PC-3 (cell line): Measurements from ENCODE around the gene CAPZB. TPM values are rescaled to one million over a fixed set of nuclear protein-coding genes. Genes with fewer than 3 reads are reported as not detected.

Source experiments
- ATAC-seq: fragments of 200-7000 bp; cut with Tn5 transposase; 2 replicates; pipeline ENCODE4 v1.9.1; 2020; ENCODE audit warnings: mild to moderate bottlenecking, moderate library complexity
- BruUV-seq: library from RNA; stranded (reverse); fragments of 400-500 nt; replicated peaks from 2 replicates; lab custom pipeline; 2021; lab: Mats Ljungman, UMichigan
- CTCF ChIA-PET: fragments of 300-600 bp; sonication (Branson Sonifier 250); formaldehyde crosslinking; loops from one replicate; lab custom pipeline; 2022; ENCODE audit warnings: antibody characterized with exemption; lab: Charles Lee
- POLR2A ChIA-PET: fragments of 300-600 bp; sonication (Branson Sonifier 250); formaldehyde crosslinking; loops from one replicate; lab custom pipeline; 2022; ENCODE audit warnings: antibody characterized with exemption; ENCODE audit not compliant: unreplicated experiment; lab: Charles Lee
- DNase-seq: peaks from one replicate; pipeline ENCODE4 v3.0.0-alpha.2; 2015
- H2AFZ ChIP-seq: fragments of 300-600 bp; sonication (generic); 2 replicates; pipeline ENCODE4 v1.6.0; 2016; ENCODE audit warnings: antibody characterized with exemption, low read length
- H3F3A ChIP-seq: fragments of 300-600 bp; sonication (generic); one replicate; pipeline ENCODE4 v1.6.0; 2017; ENCODE audit warnings: antibody characterized with exemption, low read length, control low read depth, mild to moderate bottlenecking; ENCODE audit not compliant: unreplicated experiment
- H3K27ac ChIP-seq: fragments of 300-600 bp; sonication (generic); 2 replicates; pipeline ENCODE4 v1.5.1; 2016; ENCODE audit warnings: mild to moderate bottlenecking, low read length
- H3K27me3 ChIP-seq: fragments of 300-600 bp; sonication (generic); 2 replicates; pipeline ENCODE4 v1.6.1; 2016; ENCODE audit warnings: low read length, mixed read lengths
- H3K36me3 ChIP-seq: fragments of 300-600 bp; sonication (generic); 2 replicates; pipeline ENCODE4 v1.6.1; 2016; ENCODE audit warnings: low read depth, mixed run types, low read length, mixed read lengths
- H3K4me1 ChIP-seq: fragments of 300-600 bp; sonication (generic); 2 replicates; pipeline ENCODE4 v1.5.1; 2016; ENCODE audit warnings: low read length; ENCODE audit not compliant: insufficient read depth
- H3K4me2 ChIP-seq: fragments of 300-600 bp; sonication (generic); 2 replicates; pipeline ENCODE4 v1.6.0; 2016; ENCODE audit warnings: low read length
- H3K4me3 ChIP-seq: fragments of 300-600 bp; sonication (generic); 2 replicates; pipeline ENCODE4 v1.5.1; 2016; ENCODE audit warnings: mild to moderate bottlenecking, low read length, mixed read lengths
- H3K79me2 ChIP-seq: fragments of 300-600 bp; sonication (generic); 2 replicates; pipeline ENCODE4 v1.6.1; 2017; ENCODE audit warnings: low read length, mixed read lengths
- H3K9ac ChIP-seq: fragments of 300-600 bp; sonication (generic); 2 replicates; pipeline ENCODE4 v1.6.0; 2016; ENCODE audit warnings: mild to moderate bottlenecking, low read length
- H3K9me2 ChIP-seq: fragments of 300-600 bp; sonication (generic); replicated peaks from 2 replicates; pipeline ENCODE4 v1.6.1; 2016; ENCODE audit warnings: mixed run types, low read length, mixed read lengths
- H3K9me3 ChIP-seq: fragments of 300-600 bp; sonication (generic); 2 replicates; pipeline ENCODE4 v1.6.1; 2016; ENCODE audit warnings: low read length, mixed read lengths
- H4K20me1 ChIP-seq: fragments of 300-600 bp; sonication (generic); 2 replicates; pipeline ENCODE4 v1.6.1; 2016; ENCODE audit warnings: low read length, mixed read lengths
- EZH2 ChIP-seq: fragments of 300-600 bp; sonication (generic); IDR thresholded peaks from one replicate; pipeline ENCODE4 v1.6.1; 2017; ENCODE audit warnings: antibody characterized with exemption, mild to moderate bottlenecking, low read length; ENCODE audit not compliant: unreplicated experiment
- EZH2phosphoT487 ChIP-seq: fragments of 300-600 bp; sonication (generic); IDR thresholded peaks from 2 replicates; pipeline ENCODE4 v1.6.1; 2018; ENCODE audit warnings: mild to moderate bottlenecking, antibody characterized with exemption, low read length, borderline replicate concordance
- intact Hi-C: fragments of 100-400 bp; cut with micrococcal nuclease; formaldehyde crosslinking; loops from 2 replicates; pipeline ENCODE4 v1.9.0; 2023
- total RNA-seq: library from RNA; depleted of rRNA; stranded (reverse); fragments of >200 nt; gene quantifications from 2 replicates; pipeline ENCODE4 v1.2.3, GENCODE V29; 2014
- TF ChIP-seq, protein P1 (sequence below): fragments of 300-600 bp; sonication (generic); conservative IDR thresholded peaks from 2 replicates; pipeline ENCODE4 v1.5.1; 2017; ENCODE audit warnings: antibody characterized with exemption, low read depth, mild to moderate bottlenecking, low read length

CAPZB gene
- total RNA-seq, 1 experiment from 2014 or later = 86.7 TPM

DNA sequence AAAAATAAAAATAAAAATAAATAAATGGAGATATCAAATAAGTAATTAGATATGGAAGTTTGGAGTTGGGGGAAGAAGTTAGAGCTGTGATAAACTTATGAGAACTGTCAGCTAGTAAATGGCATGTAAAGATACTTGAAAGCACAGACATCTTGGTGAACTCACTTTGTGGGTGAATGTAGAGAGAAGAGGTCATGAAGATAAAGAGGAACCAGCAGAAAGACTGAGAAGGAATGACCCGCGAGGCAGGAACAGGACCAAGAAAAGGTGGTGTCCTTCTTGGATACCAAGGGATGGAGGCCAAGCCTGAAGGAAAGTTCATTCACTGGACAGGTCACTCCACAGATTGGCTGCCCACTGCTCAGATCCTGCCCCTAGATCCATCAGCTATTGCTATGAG lies 4.7 kb upstream of the CAPZB start:
- TF ChIP-seq EZH2phosphoT487 (no peak), EZH2 (no peak)
- TF ChIP-seq, protein P1, sequence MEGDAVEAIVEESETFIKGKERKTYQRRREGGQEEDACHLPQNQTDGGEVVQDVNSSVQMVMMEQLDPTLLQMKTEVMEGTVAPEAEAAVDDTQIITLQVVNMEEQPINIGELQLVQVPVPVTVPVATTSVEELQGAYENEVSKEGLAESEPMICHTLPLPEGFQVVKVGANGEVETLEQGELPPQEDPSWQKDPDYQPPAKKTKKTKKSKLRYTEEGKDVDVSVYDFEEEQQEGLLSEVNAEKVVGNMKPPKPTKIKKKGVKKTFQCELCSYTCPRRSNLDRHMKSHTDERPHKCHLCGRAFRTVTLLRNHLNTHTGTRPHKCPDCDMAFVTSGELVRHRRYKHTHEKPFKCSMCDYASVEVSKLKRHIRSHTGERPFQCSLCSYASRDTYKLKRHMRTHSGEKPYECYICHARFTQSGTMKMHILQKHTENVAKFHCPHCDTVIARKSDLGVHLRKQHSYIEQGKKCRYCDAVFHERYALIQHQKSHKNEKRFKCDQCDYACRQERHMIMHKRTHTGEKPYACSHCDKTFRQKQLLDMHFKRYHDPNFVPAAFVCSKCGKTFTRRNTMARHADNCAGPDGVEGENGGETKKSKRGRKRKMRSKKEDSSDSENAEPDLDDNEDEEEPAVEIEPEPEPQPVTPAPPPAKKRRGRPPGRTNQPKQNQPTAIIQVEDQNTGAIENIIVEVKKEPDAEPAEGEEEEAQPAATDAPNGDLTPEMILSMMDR = no peak

DNA sequence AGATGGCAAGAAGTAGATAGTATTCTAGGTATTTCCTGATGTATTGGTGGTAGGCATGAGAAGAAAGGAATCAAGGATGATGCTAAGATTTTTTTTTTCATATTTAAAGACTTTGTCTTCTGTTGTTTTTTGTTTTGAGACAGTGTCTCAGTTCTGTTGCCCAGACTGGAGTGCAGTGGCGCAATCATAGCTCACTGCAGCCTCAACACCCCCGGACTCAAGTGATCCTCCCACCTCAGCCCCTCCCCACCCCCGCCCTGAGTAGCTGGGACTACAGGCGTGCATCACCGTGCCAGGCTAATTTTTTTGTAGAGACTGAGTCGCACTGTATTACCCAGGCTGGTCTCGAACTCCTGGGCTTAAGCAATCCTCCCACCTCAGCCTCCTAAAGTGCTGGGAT lies 2.8 kb upstream of the CAPZB start:
- POLR2A ChIA-PET = interaction anchor here (0.7 kb wide), 1 partner anchor 155 kb away, joined by 4 read pairs; no protein-coding TSS in a partner anchor
- H3K4me2 ChIP-seq = no peak overlapping the region

More for the DNA sequence above, 4.7 kb upstream of the CAPZB start:
- H3K4me2 ChIP-seq = no peak overlapping the region
- H3K36me3 ChIP-seq = no peaks in the 10 kb centered on the region
- DNase-seq = no peak
- H3K79me2 ChIP-seq = peaks cover 3% of the 10 kb centered on the region
- BruUV-seq = no TSS peak
- H3K4me3 ChIP-seq = no peak overlapping the region
- H4K20me1 ChIP-seq = no peaks in the 10 kb centered on the region
- H3K9me2 ChIP-seq = no peaks in the 10 kb centered on the region
- H3K4me1 ChIP-seq = 0 out of 2 replicates have a peak, but pooled peaks cover 9% of the 10 kb centered on the region
- H3K9me3 ChIP-seq = no peaks in the 10 kb centered on the region
- ChIA-PET POLR2A (no interaction called here), CTCF (no interaction called here)
- intact Hi-C loops = loop anchor here (5.0 to 10.0 kb wide), 3 partner anchors 37 to 95 kb away; no protein-coding TSS in a partner anchor
- ATAC-seq = no peak
- no peaks in the 10 kb centered on the region for H3F3A ChIP-seq
- H2AFZ ChIP-seq = no peak overlapping the region
- no peak overlapping the region for H3K27ac ChIP-seq
- H3K9ac ChIP-seq = no peak overlapping the region
- no peaks in the 10 kb centered on the region for H3K27me3 ChIP-seq

More for the DNA sequence above, 2.8 kb upstream of the CAPZB start:
- Histone ChIP-seq H4K20me1 (peaks cover 16% of the 10 kb centered on the region), H3K4me1 (peaks cover 21% of the 10 kb centered on the region), H3K9ac (no peak overlapping the region), H3K79me2 (peaks cover 22% of the 10 kb centered on the region), H2AFZ (no peak overlapping the region), H3K27ac (no peak overlapping the region), H3K9me3 (no peaks in the 10 kb centered on the region), H3K36me3 (peaks cover 4% of the 10 kb centered on the region; the same call in 1 of the 2 replicates), H3F3A (no peaks in the 10 kb centered on the region), H3K9me2 (no peaks in the 10 kb centered on the region), H3K27me3 (no peaks in the 10 kb centered on the region), H3K4me3 (no peak overlapping the region)
- DNase-seq (no peak), ATAC-seq (no peak)
- CTCF ChIA-PET = no interaction called here
- BruUV-seq = no TSS peak
- intact Hi-C loops = loop anchor here (5.0 to 10.0 kb wide), 3 partner anchors 39 to 93 kb away; no protein-coding TSS in a partner anchor
- TF ChIP-seq EZH2phosphoT487 (no peak), EZH2 (no peak)
- TF ChIP-seq, protein P1 = no peak
